ENCODE results near the gene PAQR8.
"Not testable (repeated sequence)": the region's sequence is repeated elsewhere in the genome, so short reads cannot be mapped to it uniquely, and the experiment has no call there.

Gene PAQR8

DNA sequence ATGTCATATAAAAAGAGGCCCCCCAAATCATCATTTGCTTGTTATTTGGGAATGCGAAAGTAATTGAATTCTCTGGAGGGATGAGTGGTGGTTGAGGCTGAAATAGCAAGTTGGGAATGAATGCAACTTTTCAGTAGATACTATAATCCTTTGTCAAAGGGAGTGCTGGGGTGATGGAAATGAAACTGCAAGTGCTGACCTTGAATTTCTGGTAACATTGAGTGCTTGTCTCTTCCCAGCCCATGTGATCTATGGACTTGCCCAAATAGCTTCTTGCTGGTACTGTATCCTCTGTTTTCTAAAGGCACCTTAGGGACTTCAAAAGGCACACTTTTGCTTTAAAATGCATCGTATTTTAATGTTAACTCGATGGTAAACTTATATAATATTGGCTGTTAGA is 14.8 kb downstream of the PAQR8 start:
- DNase-seq (ENCODE audit: low read depth in 2 of 2, low spot score in 1 of 2), result no peak

DNA sequence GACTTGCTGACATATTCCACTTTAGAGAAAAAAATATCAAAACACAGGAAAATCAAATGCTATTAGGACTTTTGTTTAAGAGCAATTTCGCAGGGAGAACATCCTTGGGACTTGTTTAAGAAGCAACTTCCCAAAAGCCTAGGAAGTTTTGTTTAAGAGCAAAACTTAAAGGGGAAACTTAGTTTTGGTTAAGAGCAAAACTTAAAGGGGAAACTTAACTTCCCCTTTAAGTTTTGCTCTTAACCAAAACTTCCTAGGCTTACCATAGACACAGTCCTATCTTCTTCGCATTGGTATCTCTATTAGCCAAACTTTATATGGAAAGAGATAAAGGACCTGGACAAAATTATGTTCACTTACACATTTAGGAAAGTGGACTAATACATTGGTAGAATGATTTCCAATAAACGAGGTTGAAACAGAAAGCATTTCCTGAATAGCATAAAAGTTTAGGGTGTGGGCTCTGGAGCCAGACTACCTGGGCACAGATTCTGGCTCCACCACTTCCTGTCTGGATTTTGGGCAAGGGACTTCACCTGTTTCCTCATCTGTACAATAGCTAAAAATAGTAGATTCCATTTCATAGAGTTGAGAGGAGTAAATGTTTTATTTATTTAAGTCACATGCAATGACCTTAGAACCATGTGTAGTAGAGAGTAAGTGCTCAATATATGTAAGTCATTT is 15.7 kb downstream of the PAQR8 start:
- no peak for DNase-seq (ENCODE audit: low read depth in 2 of 2, low spot score in 1 of 2)

DNA sequence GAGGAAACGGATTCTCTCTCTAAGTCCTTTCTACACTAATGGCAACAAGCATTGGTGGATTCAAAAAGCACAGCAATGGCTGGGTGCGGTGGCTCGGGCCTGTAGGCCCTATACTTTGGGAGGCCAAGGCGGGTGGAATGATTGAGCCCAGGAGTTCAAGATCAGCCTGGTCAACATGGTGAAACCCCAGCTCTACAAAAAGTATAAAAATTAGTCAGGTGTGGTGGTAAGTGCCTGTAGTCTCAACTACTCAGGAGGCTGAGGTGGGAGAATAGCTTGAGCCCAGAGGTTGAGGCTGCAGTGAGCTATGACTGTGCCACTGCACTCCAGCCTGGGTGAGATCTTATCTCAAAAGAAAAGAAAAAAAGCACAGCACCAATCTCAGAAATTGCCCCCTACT is 19.3 kb downstream of the PAQR8 start:
- no peak for DNase-seq (ENCODE audit: low read depth in 2 of 2, low spot score in 1 of 2)

DNA sequence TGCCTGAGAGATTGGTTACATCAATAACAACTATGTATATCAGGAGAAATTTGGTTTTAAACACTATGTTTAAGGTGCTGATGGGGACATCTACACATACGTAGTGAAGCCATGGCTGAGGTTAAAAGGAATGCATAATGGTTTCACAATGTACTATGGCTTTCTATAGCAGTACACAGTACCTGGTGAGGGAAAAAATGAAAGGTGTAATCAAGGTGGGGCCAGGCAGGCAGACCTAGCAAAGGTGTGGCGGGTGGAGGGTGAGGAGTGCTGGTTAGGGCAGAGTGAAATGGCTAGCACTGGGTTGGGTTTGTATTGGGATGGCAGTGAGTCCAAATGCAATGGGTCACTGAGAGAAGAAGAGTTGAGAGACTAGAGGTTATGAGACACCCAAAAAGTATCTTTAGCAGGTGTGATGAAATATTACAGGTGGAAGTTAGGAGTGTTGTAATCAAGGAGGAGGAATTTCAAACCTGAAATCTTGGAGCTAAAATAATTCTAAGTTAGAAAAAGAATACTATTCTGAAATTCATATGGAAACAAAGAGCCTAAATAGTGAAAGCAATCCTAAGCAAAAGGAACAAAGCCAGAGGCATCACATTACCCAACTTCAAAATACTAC is 22.3 kb downstream of the PAQR8 start:
- DNase-seq (ENCODE audit: low read depth in 2 of 2, low spot score in 1 of 2), result no peak

DNA sequence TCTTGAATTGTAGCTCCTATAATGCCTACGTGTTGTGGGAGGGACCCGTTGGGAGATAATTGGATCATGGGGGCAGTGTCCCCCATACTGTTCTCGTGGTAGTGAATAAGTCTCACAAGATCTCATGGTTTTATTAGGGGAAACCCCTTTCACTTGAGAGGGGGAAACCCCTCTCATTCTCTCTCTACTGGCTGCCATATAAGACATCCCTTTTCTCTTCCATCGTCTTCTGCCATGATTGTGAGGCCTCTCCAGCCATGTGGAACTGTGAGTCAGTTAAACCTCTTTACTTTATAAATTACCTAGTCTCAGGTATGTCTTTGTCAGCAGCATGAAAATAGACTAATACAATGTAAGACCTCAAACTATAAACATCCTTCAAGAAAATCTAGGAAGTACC is 23.1 kb downstream of the PAQR8 start:
- no peak for DNase-seq (ENCODE audit: low read depth in 2 of 2, low spot score in 1 of 2)

DNA sequence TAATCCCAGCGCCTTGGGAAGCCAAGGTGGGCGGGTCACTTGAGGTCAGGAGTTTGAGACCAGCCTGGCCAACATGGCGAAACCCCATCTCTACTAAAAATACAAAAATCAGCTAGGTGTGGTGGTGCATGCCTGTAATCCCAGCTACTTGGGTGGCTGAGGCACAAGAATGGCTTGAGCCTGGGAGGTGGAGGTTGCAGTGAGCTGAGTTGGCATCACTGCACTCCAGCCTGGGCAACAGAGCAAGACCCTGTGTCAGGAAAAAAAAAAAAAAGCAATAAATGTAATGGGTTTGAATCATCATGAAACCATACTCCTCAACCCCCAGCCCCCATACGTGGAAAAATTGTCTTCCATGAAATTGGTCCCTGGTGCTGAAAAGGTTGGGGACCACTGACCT is 26.2 kb downstream of the PAQR8 start:
- not testable (repeated sequence) for DNase-seq (ENCODE audit: low read depth in 2 of 2, low spot score in 1 of 2)

DNA sequence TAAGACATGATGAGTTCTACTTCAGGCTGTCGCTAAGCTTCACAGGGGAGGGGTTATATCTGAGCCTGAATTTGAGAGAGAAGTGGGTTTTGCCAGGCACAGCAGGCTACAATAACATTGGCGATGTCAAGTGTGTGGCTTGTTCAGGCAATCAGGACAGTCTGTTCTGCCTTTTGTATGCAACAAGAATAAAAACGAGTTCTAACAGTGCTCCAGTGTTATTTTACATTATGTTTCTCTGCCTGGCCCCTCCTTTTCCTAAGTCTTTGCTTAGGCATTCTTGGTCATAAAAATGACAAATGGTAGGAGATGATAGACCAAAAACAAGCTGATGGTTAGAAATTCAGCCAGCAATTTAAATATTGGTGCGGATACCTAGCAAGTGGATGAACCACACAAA is 26.8 kb downstream of the PAQR8 start:
- no peak for DNase-seq (ENCODE audit: low read depth in 2 of 2, low spot score in 1 of 2)

DNA sequence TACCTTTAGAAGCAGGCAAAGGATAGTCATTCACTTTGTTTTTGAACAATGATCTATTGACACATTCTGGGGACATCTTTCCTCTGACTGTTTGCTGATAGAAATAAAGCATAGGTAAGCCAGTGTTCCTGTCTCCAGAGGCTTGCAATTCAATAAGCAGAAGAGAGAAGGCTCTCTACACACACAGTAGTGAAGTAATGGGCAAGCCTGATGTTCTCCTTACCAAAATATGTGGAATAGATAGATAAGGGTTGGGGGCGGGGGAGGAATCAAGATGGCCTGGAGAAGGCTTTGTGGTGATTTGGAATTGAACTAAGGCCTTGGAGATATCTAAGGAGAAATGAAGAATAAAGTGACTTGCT is 27.3 kb downstream of the PAQR8 start:
- no peak for DNase-seq (ENCODE audit: low read depth in 2 of 2, low spot score in 1 of 2)

DNA sequence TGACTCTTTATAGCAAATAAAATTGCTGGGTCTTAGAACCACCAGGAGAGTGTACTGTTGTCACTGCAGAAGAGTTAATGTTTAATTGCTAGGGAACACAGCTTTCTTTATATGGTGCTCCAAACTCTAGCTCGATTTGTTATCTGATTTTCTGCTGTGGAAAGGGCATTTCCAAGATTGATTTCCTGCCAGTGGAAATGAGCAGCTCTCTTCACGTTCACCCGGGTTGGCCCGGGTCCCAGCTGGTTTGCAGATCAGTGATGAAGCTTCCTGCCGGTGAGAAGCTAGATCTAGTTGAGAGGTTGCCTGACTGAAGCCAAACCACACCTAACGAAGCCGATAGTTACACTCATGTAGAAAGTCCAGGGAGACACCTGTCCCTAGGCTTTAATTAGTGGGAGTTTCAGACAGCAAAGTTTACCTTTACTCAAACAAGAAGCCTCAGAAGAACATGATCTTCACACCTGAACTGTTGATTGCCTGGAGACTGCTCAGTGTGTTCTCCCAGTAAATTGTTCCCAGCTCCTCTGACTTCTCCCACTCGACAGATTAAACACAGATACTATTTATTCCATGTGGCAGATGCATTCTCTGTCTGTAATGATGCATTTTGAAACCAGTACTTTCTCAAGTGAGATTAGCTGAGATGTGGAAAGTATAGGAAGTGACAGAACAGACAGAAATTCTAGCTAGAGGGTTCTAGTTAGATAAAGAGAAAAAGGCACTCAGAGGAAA is 27.8 kb downstream of the PAQR8 start:
- DNase-seq (ENCODE audit: low read depth in 2 of 2, low spot score in 1 of 2), result no peak

DNA sequence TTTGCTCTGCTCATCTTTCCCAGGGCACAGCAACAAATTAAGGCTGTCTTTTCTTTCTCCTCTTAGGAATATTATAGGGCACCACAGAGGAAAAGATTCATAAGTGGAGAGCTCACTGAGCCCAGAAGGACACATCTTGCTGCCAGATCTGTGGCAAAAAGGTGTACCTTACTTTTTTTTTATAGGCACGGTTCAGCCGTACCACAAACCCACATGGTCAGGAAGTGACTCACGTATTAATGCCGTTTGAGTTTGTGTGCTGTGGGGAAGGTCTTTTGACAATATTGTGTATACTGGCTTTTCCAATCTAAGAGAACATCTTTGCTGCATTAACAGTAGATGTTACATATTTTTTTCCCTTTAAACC is 28.4 kb downstream of the PAQR8 start:
- DNase-seq (ENCODE audit: low read depth in 2 of 2, low spot score in 1 of 2), result peak in 1 of 2 donors; percentile 38

DNA sequence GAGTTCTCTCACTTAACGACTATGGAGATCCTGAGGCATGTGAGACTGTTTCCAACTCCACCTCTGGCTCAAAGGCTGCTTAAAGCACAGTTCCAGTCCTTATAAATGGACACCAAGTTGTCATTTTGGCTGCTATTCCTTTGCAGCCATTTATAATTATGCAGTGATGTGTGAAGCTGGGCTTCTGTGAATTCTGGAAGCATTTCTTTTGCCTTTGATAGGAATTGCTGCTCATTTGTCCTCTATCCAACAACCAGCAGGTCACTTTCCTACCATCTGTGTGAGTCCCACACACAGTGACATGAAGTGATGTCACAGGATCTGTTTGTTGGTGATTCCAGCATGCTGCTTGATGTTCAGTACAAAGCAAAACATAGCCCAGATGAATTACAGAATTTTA is 29.6 kb downstream of the PAQR8 start:
- no peak for DNase-seq (ENCODE audit: low read depth in 2 of 2, low spot score in 1 of 2)

DNA sequence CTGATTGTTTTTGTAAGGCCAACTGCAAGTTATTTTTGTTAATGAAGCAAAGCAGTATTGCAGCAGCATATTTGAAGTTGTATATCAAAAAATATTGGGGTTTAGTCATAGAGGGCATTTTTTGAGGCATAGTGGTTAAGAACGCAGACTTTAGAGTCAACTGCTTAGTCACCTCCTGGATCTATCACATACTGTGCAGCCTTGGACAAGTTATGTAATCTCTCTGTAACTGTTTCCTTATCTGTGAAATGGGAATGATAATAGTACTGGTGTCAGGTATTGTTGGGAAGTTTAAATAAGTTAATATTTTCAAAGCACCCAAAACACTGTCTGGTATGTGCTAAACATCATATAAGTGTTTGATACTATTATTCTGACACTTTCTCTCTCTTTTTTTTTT is 31.0 kb downstream of the PAQR8 start:
- no peak for DNase-seq (ENCODE audit: low read depth in 2 of 2, low spot score in 1 of 2)

DNA sequence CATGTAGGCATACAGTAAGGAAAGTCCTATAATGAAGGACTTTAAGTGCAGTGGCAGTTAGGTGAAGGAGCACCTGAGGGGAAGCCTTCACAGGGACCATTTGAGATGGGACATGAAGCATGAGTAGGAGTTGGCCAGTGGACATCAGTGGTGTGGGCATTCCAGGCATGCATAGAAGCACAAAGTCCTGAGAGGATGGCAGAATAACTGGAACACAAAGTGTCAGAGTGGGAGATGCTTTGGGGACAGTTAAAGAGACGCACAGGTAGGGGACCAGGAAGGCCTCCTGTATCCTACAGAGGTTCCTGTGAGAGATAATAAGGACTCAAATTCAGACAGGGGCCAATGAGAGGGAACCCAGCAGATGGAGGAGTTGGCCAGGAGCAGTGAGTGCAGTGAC is 31.8 kb downstream of the PAQR8 start:
- DNase-seq (ENCODE audit: low read depth in 2 of 2, low spot score in 1 of 2), result no peak

DNA sequence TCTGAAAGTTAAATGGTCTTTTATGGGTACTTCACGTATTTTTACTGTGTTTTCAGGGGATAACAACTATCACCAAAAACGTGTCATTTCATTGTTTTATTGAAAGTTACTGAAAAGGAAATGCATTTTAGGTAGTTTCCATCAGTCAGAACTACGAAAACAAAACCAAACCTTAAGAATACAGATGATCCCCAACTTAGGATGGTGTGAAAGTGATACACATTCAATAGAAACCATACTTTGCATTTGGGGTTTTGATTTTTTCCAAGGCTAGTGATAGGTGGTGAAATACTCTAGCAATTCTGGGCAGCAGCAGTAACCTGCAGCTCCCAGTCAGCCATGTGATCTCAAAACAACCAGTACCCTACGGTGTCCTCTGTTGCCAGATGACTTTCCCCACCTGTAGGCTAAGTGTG is 32.3 kb downstream of the PAQR8 start:
- no peak for DNase-seq (ENCODE audit: low read depth in 2 of 2, low spot score in 1 of 2)

DNA sequence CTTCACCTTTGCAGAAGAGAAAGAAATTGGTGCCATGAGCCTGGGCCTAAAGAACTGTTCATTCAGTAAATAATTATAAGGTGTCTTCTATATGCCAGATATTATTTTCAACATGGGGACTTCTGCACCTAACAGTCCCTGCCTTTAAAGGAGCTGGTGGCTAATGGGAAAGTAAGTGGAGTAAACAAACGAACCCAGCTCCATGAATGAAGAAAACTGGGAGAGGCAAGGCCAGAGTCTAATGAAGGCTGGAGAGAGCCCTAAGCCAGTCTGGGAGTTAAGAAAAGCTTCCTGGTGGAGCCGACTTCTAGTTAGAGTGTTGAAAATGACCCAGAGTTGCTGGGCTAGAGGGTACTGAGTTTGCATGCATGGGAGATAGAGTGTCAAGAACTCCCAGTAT is 34.0 kb downstream of the PAQR8 start:
- no peak for DNase-seq (ENCODE audit: low read depth in 2 of 2, low spot score in 1 of 2)

DNA sequence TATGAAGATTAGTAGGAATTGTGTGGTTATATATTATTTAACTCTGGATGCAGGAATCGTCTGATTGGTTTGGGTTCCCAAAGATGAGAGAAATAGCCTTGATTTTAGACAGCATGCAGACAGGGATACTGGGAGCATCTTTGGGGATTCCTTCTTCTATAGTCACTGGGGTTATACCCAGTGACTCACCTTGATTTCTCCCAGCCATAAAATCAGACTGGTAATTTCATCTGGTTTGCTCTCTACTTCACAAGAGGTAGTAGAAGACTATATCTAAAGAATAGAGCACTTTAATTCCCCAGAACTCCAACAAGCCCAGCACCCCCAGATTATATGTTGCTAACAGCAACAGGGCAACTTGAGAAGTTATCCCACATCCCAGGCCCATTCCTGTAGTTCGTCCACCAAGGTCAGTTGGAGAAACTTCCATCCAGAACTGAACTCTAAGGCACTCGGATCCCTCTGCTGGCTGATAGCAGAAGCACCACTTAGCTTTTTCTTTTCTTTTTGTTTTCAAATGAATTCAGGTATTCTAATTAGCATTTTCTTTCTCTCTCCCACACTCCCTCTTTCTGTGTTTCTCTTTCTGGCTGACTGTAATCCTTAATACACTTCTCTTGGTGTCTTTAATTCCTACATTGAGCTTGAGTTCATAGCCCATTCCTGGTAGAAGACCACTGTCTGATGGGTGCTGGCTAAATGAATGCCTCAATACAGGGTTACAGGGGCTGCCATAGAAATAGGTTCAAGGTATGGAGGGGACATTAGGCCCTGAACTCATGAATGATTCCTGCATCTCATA is 37.8 kb downstream of the PAQR8 start:
- DNase-seq (ENCODE audit: low read depth in 2 of 2, low spot score in 1 of 2), result no peak

DNA sequence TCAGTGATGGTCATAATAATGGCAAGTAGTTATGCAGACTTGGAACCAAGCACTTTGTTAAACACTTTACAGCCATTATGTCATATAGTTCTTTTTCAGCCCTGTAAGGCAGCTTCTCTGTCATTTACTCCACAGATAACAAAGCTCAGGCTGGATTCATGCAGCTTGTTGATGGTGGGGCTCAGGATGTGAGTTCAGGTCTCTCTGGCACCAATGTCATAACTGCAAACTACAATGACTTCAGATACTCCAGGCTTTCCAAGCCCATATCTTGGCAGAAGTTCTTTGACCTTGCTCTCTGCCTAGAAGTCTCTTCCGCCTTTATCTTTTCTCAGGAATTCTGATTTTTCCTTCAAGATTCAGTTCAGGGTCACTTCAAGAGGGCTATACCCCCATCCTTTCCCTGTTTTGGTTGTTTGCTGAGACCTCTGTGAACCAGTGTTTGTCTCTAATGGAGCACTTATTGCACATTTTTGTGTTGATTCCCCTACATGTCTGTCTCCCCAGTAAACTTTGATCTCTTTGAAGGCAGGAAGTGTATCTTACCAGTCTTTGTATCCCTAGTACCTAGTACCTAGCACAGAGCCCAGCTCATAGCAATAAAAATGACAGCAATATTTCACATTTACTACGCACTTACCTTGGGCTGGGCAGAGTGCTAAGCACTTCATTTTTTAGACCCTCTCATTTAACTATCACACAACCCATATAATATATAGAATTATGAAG is 38.5 kb downstream of the PAQR8 start:
- no peak for DNase-seq (ENCODE audit: low read depth in 2 of 2, low spot score in 1 of 2)

DNA sequence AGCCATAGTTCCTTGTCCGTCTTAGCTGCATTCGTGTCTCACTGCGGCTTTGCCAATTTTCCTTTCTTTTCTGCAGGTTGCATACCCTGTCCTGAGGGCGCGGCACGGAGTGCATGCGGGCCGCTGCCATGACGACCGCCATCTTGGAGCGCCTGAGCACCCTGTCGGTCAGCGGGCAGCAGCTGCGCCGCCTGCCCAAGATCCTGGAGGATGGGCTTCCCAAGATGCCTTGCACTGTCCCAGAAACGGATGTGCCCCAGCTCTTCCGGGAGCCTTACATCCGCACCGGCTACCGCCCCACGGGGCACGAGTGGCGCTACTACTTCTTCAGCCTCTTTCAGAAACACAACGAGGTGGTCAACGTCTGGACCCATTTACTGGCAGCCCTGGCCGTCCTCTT is 41.1 kb downstream of the PAQR8 start:
- DNase-seq (ENCODE audit: low read depth in 2 of 2, low spot score in 1 of 2), result no peak

DNA sequence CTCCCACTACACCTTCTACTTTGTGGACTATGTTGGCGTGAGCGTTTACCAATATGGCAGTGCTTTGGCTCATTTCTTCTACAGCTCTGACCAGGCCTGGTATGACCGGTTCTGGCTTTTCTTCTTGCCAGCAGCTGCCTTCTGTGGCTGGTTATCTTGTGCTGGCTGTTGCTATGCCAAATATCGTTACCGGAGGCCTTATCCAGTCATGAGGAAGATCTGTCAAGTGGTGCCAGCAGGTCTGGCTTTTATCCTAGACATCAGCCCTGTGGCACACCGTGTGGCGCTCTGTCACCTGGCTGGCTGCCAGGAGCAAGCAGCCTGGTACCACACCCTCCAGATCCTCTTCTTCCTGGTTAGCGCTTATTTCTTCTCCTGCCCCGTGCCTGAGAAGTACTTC is 41.7 kb downstream of the PAQR8 start:
- no peak for DNase-seq (ENCODE audit: low read depth in 2 of 2, low spot score in 1 of 2)

DNA sequence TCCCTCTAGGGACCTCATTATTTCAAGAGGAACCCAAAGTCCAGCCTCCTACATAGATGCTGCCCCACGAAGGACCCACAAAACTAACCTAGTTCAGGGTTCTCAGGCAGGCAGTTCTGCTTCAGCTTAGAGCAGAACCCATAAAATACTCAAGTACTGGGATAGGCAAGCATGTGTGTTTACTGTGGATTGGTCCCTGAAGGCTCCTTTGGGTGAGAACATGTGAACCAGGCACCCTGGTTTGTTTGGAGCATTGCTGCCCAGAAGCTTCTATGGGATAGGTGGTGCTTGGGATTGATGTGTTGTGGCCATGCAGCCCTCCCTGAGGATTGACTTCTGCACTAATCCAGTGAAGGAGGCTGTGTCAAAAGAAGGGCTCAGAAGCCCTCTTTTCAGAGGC is 43.3 kb downstream of the PAQR8 start:
- no peak for DNase-seq (ENCODE audit: low read depth in 2 of 2, low spot score in 1 of 2)

DNA sequence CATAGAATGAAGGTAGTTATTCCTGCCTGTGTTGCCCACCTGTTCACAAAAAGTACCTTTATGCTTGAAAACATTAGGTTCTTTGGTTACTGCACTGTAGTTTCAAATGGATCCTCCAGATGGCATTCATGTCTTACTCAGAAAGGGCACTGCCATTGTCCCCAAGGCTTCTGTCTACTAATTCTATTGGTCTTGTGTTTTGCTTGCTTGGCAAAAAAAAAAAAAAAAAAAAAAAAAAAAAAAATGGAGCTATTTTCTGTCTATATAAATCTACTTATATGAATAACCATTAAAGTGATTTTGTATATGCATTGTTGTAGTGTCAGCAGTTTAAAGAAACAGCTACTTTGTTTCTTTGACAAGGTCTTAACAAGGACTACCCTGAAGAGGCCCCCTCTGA is 45.5 kb downstream of the PAQR8 start:
- no peak for DNase-seq (ENCODE audit: low read depth in 2 of 2, low spot score in 1 of 2)
